CD14-positive monocyte (primary cell): ENCODE results near the gene GNL1. TPM values are rescaled to one million over a fixed set of nuclear protein-coding genes. Genes with fewer than 3 reads are reported as not detected.

Experiments
- DNase-seq, 3 donors: peaks; one replicate each; pipeline ENCODE4 v3.0.0-alpha.2; 2011 to 2022
- H2AFZ ChIP-seq: 2 replicates; pipeline ENCODE4 v1.6.0; 2012; ENCODE audit warnings: mild to moderate bottlenecking, low read depth, low read length, inconsistent platforms; ENCODE audit not compliant: insufficient read depth, poor library complexity, severe bottlenecking
- H3K27ac ChIP-seq, 2 donors: 1 replicate in 1 of 2; 2 replicates in 1 of 2; pipeline ENCODE4 v1.5.1; 2012 to 2013; ENCODE audit warnings: low read length in 2 of 2, control low read depth in 1 of 2, inconsistent platforms in 1 of 2, low read depth in 1 of 2, mild to moderate bottlenecking in 1 of 2
- H3K27me3 ChIP-seq, 2 donors: one replicate each; pipeline versions ENCODE4 v1.6.0 to v1.6.1; 2011 to 2013; ENCODE audit warnings: low read length in 2 of 2; ENCODE audit not compliant: control insufficient read depth in 2 of 2, insufficient read depth in 2 of 2
- H3K36me3 ChIP-seq, 2 donors: replicated peaks in 1 of 2; 1 replicate in 1 of 2; 2 replicates in 1 of 2; pipeline versions ENCODE4 v1.5.1 to v1.6.1; 2012 to 2013; ENCODE audit warnings: low read length in 2 of 2, control low read depth in 1 of 2, inconsistent platforms in 1 of 2, mild to moderate bottlenecking in 1 of 2; ENCODE audit not compliant: insufficient read depth in 2 of 2, control insufficient read depth in 1 of 2
- H3K4me1 ChIP-seq, 2 donors: 1 replicate in 1 of 2; 2 replicates in 1 of 2; pipeline versions ENCODE4 v1.5.1 to v1.6.1; 2012 to 2013; ENCODE audit warnings: low read length in 2 of 2, control low read depth in 1 of 2, inconsistent platforms in 1 of 2, mild to moderate bottlenecking in 1 of 2, moderate library complexity in 1 of 2; ENCODE audit not compliant: insufficient read depth in 2 of 2, control insufficient read depth in 1 of 2
- H3K4me2 ChIP-seq: replicated peaks from 2 replicates; pipeline ENCODE3; 2012; ENCODE audit warnings: low read length, moderate library complexity, mild to moderate bottlenecking; ENCODE audit not compliant: poor library complexity, severe bottlenecking; ENCODE audit errors: extremely low read depth
- H3K4me3 ChIP-seq, 3 experiments: fragments of 200-600 bp in 1 of 3; sonication (generic) in 1 of 3; replicated peaks in 1 of 3; 1 replicate in 2 of 3; 2 replicates in 1 of 3; pipeline ENCODE4 v1.5.1; 2011 to 2013; ENCODE audit warnings: low read length in 3 of 3, mild to moderate bottlenecking in 3 of 3, control low read depth in 2 of 3, low read depth in 2 of 3, inconsistent platforms in 1 of 3, moderate library complexity in 1 of 3
- H3K79me2 ChIP-seq: 2 replicates; pipeline ENCODE4 v1.6.0; 2012; ENCODE audit warnings: mild to moderate bottlenecking, control low read depth, inconsistent platforms, low read length, moderate library complexity; ENCODE audit not compliant: insufficient read depth
- H3K9ac ChIP-seq: 2 replicates; pipeline ENCODE4 v1.6.0; 2017; ENCODE audit warnings: low read length, mild to moderate bottlenecking; ENCODE audit not compliant: insufficient read depth, poor library complexity, severe bottlenecking
- H3K9me3 ChIP-seq, 2 donors: replicated peaks in 1 of 2; 1 replicate in 1 of 2; 2 replicates in 1 of 2; pipeline versions ENCODE4 v1.5.1 to v1.6.1; 2012 to 2013; ENCODE audit warnings: low read length in 2 of 2, control low read depth in 1 of 2; ENCODE audit not compliant: control insufficient read depth in 1 of 2, insufficient read depth in 1 of 2
- H4K20me1 ChIP-seq: 2 replicates; pipeline ENCODE4 v1.6.0; 2012; ENCODE audit warnings: mild to moderate bottlenecking, low read length, control low read depth, moderate library complexity; ENCODE audit not compliant: insufficient read depth
- H3K27ac Mint-ChIP-seq, 7 donors: one replicate each; pipeline ENCODE4 v1.8.0; 2020; ENCODE audit warnings: mild to moderate bottlenecking in 7 of 7, mixed read lengths in 7 of 7, moderate library complexity in 6 of 7, inconsistent platforms in 2 of 7
- H3K27me3 Mint-ChIP-seq, 3 donors: one replicate each; pipeline ENCODE4 v1.8.0; 2021 to 2022; ENCODE audit warnings: low read depth in 3 of 3, mild to moderate bottlenecking in 3 of 3, mixed read lengths in 3 of 3, moderate library complexity in 3 of 3, inconsistent platforms in 1 of 3
- H3K36me3 Mint-ChIP-seq, 2 donors: one replicate each; pipeline ENCODE4 v1.8.0; 2020; ENCODE audit warnings: mixed read lengths in 2 of 2, inconsistent platforms in 1 of 2, mild to moderate bottlenecking in 1 of 2
- H3K4me1 Mint-ChIP-seq: one replicate; pipeline ENCODE4 v1.8.0; 2020; ENCODE audit warnings: mild to moderate bottlenecking, mixed read lengths
- H3K4me3 Mint-ChIP-seq, 2 donors: one replicate each; pipeline ENCODE4 v1.8.0; 2020; ENCODE audit warnings: mild to moderate bottlenecking in 2 of 2, mixed read lengths in 2 of 2, moderate library complexity in 1 of 2
- H3K9me3 Mint-ChIP-seq, 7 donors: one replicate each; pipeline ENCODE4 v1.8.0; 2020 to 2022; ENCODE audit warnings: mixed read lengths in 7 of 7, mild to moderate bottlenecking in 6 of 7, moderate library complexity in 6 of 7, inconsistent platforms in 2 of 7
- CTCF ChIP-seq: fragments of 200-600 bp; IDR thresholded peaks from one replicate; pipeline ENCODE4 v1.8.0; 2022; ENCODE audit warnings: antibody characterized with exemption, mild to moderate bottlenecking
- WGBS: methylation state at CpG from one replicate; pipeline ENCODE4 v1.1.5; 2013; ENCODE audit warnings: missing lambda C conversion rate; ENCODE audit not compliant: insufficient coverage; 5-methylcytosine and 5-hydroxymethylcytosine counted together
- intact Hi-C, 2 donors: fragments of 100-400 bp; cut with micrococcal nuclease; formaldehyde crosslinking; loops; one replicate each; pipeline versions ENCODE4 v1.15.0 to v1.15.1; 2023
- polyA plus RNA-seq, 3 donors: library from polyadenylated mRNA; depleted of rRNA in 1 of 3; unstranded in 2 of 3; stranded (reverse) in 1 of 3; fragments of 300-500 nt in 2 of 3; fragments of >200 nt in 1 of 3; fragmentation: Illumina TruSeq in 2 of 3; gene quantifications; 1 replicate in 2 of 3; 2 replicates in 1 of 3; pipeline ENCODE4 v1.2.3, GENCODE V29; 2012 to 2021

Gene GNL1
- polyA plus RNA-seq, 3 donors, result 10.3 to 13.4 (median 12.9) TPM

- peaks cover 99% of the 10 kb centered on the region for H4K20me1 ChIP-seq
- H3K9me3 ChIP-seq, result no peaks in the 10 kb centered on the region
- TF ChIP-seq CTCF, result no peak
- H3K9me3 Mint-ChIP-seq, result no peaks in the 10 kb centered on the region
- no peaks in the 10 kb centered on the region for H3K4me1 ChIP-seq
- no peak overlapping the region for H2AFZ ChIP-seq
- no peak overlapping the region for H3K9ac ChIP-seq
- no peaks in the 10 kb centered on the region for H3K27me3 ChIP-seq
- H3K36me3 ChIP-seq, result peaks cover 84 to 88% of the 10 kb centered on the region in 2 donors
- H3K27me3 Mint-ChIP-seq, result no peaks in the 10 kb centered on the region
- H3K4me1 Mint-ChIP-seq, result no peaks in the 10 kb centered on the region
- H3K36me3 Mint-ChIP-seq, result peaks cover 76 to 87% of the 10 kb centered on the region in 2 donors
- H3K4me3 Mint-ChIP-seq, result no peak overlapping the region
- no peak overlapping the region for H3K4me3 ChIP-seq
- peaks cover 13% of the 10 kb centered on the region for H3K79me2 ChIP-seq
- peak overlapping the region in 2 of 7 donors; percentile 58 to 62 for H3K27ac Mint-ChIP-seq
- no peak for DNase-seq
- intact Hi-C loops, result no loop called here
- 97% methylated on average over 11 of the region's 13 CpGs for WGBS
- no peak overlapping the region for H3K4me2 ChIP-seq
- H3K27ac ChIP-seq, result no peak overlapping the region
These were observed 47.7 kb upstream of the GNL1 start for GRCh38 chr6:30603961-30604360.

- no peaks in the 10 kb centered on the region for H3K27me3 ChIP-seq
- H3K27ac Mint-ChIP-seq, result no peak overlapping the region
- H3K9me3 Mint-ChIP-seq, result no peaks in the 10 kb centered on the region
- H3K4me2 ChIP-seq, result no peak overlapping the region
- no peak overlapping the region for H3K4me3 ChIP-seq
- H3K4me3 Mint-ChIP-seq, result no peak overlapping the region
- H2AFZ ChIP-seq, result no peak overlapping the region
- H3K4me1 ChIP-seq, result no peaks in the 10 kb centered on the region
- peaks cover 65 to 69% of the 10 kb centered on the region in 2 donors for H3K36me3 ChIP-seq
- intact Hi-C loops, result no loop called here
- H4K20me1 ChIP-seq, result peaks cover 85% of the 10 kb centered on the region
- no peak overlapping the region for H3K27ac ChIP-seq
- H3K27me3 Mint-ChIP-seq, result no peaks in the 10 kb centered on the region
- H3K9me3 ChIP-seq, result no peaks in the 10 kb centered on the region
- no peak overlapping the region for H3K9ac ChIP-seq
- WGBS, result 88% methylated on average over 22 of the region's 39 CpGs
- TF ChIP-seq CTCF, result no peak
- peaks cover 4% of the 10 kb centered on the region for H3K4me1 Mint-ChIP-seq
- H3K36me3 Mint-ChIP-seq, result peaks cover 59 to 68% of the 10 kb centered on the region in 2 donors
- peaks cover 6% of the 10 kb centered on the region for H3K79me2 ChIP-seq
- DNase-seq, result no peak
These were observed 45.7 kb upstream of the GNL1 start for GRCh38 chr6:30601815-30602641.
